Stimulated activated CD4-positive, alpha-beta T cell treated with anti-CD3 and anti-CD28 coated beads, TNF-alpha, amount 100 ng/mL, for 24 hours (primary cell): Measurements from ENCODE around the gene CAB39.
"Not testable (repeated sequence)": the region's sequence is repeated elsewhere in the genome, so short reads cannot be mapped to it uniquely, and the experiment has no call there.

Source experiments
- DNase-seq, 3 experiments: peaks; one replicate each; pipeline ENCODE4 v3.0.0-alpha.2; 2020; ENCODE audit warnings: low read depth in 3 of 3

CAB39 gene

DNA sequence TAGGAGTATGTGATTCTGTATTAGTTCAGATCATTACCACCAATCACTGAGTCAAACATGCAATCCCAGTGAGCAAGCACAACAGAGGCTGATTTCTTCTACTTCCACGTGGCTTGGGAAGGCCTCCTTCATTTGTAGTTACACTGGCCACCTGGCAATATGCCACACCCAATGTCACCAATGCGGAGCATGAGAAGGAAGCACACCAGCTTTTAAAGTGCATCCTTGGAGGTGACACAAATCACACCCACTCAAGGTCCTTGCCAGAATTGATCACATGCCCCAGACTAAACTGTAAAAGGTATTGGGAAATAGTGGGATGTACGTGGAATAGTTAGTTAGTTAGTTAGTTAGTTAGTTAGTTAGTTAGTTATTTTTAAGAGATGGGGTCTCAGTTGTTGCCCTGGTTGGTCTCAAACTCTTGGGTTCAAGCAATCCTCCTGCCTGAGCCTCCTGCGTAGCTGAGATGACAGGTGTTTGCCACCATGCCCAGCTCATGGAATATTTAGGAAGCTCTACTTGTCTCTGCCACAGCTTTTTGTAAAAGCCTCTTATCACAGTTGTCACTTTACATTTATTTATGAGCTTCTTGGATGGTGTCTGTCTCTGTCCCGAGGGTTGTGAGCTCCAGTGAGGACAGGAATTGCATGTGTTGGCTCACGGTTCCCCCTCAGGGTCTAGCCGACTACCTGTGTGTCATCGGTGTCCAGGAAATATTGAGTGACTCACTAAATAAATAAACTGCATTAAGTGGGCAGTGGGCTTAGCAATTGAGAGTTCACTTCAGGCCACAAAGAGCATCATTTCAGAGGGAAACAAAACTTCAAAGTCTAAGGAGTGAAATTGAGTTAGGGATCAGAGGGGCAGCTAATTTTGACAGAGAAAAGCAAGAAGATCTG, 28.1 kb upstream of the CAB39 start:
- no peak for DNase-seq

DNA sequence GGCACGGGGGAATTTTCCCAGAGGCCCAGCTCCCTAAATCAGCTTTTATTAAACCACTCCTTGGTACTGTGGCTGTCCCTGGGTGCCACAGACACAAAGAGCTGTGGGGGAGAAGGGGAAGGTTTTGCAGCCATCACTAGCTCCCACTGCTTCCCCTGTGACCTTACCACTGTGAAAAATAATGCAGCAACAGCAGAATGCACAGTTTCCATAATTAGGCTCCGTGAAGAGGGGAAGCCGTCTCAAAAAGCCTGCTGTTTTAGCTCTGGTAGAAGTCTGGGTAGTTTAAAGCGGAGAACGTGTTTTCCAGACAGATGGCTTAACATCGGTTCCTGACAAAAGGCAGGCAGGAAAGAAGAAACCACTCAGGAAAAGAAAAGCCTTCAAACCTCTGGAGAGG, 27.5 kb upstream of the CAB39 start:
- no peak for DNase-seq

DNA sequence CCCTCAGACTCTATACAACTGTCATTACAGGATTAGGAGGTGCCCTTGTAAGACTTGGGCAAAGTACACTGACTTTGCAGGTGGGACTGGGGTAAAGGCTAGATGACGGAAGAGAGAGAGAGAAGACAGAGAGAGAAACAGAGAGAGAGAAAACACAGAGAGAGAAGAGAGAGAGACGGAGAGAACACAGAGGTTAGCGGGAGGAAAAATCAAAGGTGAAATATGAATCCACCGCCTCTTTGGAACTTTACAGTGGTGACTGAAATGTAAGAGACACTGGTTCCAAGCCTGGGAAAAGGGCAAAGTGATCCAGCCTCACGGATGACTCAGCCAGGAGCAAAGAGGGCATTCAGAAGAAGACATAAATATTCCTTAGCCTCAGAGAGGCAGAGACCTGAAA, 25.1 kb upstream of the CAB39 start:
- no peak for DNase-seq

DNA sequence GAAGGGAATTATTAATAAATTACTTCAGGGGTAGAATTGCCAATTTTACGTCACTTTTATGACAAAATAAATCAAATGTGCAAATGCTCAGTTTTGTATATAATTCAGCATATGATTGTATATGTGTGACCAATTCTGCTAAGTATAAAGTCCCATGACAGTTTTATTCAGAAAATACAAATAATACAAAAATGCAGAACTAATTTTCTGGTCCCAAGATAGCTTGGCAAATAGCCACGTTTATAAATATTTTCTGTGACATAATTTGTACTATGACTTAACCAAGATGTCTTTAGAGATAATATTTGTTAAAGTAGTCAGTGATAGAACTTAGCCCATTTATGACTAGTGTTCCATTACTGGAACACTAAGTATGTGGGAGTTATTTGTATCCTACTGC, 24.2 kb upstream of the CAB39 start:
- DNase-seq: no peak

DNA sequence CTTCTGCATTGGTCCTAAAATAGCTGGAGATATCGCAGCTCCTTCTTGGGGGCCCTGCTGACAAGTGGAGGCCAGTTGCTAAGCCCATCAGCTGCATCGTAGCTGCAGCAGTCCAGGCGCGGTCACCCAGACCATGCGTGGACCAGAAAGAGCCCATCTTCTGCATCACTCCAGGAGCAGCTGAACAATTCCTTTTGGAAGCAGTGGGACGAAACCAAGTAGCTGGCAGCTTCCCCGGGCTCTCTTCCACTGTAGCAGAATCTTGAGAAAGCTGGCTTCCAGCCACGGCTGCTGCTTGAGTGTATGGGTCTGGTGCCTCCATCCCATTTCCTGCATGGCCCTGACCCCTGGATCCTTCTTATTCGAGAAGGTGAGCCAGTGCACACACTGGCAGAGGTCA, 22.2 kb upstream of the CAB39 start:
- DNase-seq: no peak

DNA sequence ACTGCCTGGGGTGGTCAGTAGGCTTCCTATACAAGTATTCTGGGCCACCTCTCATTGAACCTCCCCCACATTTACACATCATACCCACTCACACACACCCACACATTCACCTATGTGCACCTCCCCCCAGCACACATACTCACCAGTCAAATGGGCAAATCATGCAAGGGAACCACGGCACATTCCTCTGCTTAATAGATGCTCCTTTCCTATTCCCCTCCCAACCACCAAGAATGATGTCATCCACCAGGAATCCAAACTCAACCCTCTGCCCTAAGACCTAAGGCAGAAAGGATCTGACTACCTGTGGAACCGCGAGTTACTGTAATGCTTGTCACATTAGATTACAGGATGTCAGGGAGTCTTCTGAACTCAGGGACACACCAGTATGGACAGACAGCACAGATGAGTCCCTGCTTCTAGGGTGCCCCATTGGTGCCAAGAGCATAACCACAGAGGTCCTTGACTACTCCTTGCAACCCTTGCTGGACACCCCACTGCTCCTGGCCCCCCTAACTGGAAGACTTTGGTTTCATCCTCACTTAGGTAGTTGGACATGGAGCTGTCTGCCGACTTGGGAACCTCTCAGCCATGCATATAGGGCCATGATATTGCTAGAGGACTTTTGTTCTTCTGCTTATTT, 21.5 kb upstream of the CAB39 start:
- DNase-seq: no peak

DNA sequence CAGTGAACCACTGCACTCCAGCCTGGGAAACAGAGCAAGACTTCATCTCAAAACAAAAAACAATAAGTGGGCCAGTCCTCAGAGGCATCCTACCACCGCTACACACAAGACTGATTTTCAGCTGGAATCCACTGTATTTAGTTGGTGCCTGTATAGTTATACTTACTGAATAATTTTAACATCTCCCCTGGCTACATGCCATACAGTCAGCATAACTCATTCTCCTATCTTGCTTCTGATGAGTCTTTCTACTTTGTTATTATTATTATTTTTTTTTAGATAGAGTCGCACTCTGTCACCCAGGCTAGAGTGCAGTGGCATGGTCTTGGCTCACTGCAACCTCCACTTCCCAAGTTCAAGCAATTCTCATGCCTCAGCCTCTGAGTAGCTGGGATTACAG, 19.9 kb upstream of the CAB39 start:
- no peak for DNase-seq

DNA sequence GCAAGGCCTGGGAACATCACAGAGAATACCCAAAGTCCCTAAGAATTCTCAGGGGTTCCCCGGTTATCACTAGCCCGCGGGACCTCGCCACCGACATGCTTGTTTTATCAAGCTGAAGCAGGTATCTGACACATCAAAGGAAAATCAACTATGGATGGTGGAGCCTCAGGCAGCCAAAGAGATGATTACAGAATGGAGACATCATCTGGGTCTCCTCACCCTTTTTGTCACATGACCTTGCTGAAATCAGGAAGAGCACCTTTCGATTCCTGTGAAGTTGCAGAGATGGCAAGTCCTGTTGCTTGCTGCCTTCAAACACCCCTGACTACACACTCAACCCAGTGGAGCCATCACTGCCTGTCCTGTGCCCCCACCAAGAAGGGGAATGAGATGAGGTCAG, 19.2 kb upstream of the CAB39 start:
- no peak for DNase-seq

DNA sequence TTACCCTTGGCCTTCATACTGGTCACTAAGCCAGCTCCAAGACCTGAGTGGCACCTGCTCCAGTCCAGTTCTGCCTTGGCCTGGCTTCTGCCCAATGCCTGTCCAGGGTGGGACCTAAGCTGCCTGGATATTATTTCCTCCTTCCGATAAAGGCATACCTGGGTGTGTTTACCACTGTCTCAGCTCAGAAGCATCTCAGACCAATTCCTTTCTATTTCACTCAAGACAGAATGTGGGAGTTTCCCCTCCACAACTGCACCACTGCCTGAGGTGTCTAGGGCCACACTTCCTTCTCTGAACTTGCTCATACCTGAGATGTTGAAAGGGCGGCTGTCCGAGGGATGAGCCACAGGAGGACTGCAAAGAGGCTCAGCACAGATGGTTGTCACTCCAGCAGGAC, 18.4 kb upstream of the CAB39 start:
- no peak for DNase-seq

DNA sequence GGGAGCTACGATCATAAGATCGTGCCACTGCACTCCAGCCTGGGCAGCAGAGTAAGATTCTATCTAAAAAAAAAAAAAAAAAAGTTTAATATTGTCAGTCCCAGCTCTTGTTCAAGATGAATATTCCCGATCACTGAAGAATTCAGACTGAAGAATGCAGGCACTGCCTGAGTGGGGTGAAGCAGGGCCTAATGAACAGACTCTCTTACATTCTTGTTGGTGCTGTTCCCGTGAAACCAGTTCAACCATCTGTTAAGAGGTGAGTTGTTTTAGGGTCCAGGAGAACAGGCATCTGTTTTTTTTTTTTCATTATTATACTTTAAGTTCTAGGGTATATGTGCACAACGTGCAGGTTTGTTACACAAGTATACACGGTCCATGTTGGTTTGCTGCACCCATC, 17.1 kb upstream of the CAB39 start:
- DNase-seq: no peak

DNA sequence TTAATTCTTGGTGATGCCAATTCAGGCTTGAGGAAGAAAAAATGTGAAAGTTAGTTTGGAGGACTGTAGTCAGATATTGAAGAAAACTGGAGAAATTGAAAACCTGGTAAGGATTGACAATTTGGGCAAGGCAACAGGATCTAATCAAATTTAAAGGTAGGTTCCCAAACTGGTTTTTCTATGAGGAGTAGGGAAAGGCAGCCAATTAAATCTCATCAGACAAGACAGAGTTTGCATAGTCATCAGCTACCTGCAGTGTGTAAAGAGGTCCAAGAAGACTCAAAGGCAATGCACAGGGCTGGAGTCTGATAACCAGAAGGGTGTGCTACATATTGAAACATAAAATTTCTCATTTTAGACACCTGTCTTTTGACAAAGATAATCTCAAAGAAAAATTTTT, 16.0 kb upstream of the CAB39 start:
- DNase-seq: no peak

DNA sequence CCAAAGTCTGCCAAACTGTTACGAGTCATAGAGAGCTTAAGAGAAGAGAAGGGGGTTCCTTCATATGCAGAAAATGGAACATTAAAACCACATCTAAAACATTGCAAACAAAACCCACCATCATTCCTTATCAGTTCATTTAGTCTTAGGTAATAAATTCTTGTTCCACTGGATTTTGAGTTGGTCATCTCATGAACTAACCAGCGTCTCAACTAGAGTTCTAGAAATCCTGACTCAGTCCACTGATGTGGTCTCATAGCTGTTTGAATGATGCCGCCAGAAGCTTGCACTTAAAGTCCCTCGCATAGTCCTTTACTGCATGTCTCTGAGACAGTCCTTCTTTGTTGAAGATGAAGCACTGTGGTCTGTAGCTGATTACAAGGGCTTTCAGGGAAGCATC, 15.0 kb upstream of the CAB39 start:
- no peak for DNase-seq

DNA sequence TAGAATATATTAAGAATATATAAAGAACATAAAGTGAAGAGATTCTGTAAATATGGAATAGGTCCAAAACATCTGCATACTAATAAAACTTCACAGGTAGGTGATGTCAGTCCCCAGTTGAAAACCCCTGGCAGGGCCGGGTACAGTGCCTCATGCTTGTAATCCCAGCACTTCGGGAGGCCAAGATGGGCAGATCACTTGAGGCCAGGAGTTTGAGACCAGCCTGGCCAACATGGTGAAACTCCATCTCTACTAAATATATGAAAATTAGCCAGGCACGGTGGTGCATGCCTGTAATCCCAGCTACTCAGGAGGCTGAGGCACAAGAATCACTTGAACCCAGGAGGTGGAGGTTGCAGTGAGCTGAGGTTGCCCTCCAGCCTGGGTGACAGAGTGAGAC, 13.9 kb upstream of the CAB39 start:
- not testable (repeated sequence) for DNase-seq

DNA sequence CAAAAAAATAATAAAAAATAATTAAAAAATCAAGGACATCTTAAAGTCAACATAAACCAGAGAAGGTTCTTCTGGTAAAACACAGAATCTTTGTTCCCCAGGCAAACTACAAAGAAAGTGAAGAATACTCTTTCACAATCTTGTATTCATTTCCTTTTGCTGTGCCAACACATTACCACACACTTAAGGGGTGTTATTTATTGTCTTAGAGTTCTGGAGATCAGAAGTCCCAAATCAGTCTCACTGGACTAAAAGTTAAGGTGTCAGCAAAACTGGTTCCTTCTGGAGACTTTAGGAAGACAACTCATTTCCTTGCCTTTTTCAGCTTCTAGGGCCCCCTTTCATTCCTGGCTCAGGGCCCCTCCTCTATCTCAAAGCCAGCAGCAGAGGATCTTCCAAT, 12.2 kb upstream of the CAB39 start:
- no peak for DNase-seq

DNA sequence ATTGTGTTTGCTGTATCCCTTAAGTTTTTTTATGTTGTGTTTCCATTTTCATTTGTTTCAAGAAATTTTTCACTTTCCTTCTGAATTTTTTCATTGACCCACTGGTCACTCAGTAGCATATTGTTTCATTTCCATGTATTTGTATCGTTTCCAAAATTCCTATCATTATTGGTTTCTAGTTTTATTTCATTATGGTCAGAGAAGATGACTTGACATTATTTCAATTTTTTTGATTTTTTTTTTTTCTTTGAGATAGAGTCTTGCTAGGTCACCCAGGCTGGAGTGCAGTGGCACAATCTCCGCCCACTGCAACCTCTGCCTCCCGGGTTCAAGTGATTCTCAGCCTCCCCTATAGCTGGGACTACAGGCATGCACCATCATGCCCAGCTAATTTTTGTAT, 11.3 kb upstream of the CAB39 start:
- no peak for DNase-seq

DNA sequence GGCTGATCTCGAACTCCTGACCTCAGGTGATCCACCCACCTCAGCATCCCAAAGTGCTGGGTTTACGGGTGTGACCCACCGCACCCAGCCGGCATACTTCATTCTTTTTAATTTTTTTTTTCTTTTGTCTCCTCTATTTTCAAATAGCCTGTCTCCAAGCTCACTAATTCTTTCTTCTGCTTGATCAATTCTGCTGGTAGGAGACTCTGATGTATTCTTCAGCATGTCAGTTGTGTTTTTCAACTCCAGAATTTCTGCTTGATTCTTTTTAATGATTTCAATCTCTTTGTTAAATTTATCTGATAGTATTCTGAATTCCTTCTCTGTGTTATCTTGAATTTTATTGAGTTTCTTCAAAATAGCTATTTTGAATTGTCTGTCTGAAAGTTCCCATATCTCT, 10.2 kb upstream of the CAB39 start:
- DNase-seq: not testable (repeated sequence)

DNA sequence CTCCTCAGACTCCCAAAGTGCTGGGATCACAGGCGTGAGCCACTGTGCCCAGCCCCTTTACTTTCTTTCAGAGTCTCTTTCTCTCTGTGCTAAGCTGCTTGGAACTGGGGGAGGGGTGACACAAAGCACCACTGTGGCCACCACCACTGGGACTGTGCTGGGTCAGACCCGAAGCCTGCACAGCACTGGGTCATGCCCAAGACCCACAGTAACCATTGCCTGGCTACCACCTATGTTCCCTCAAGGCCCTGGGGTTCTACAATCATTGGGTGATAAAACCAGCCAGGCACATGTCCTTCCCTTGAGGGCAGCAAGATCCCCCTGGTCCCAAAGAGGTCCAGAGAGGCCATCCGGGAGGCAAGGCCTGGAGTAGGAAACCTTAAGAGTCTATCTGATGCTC, 9.1 kb upstream of the CAB39 start:
- no peak for DNase-seq

DNA sequence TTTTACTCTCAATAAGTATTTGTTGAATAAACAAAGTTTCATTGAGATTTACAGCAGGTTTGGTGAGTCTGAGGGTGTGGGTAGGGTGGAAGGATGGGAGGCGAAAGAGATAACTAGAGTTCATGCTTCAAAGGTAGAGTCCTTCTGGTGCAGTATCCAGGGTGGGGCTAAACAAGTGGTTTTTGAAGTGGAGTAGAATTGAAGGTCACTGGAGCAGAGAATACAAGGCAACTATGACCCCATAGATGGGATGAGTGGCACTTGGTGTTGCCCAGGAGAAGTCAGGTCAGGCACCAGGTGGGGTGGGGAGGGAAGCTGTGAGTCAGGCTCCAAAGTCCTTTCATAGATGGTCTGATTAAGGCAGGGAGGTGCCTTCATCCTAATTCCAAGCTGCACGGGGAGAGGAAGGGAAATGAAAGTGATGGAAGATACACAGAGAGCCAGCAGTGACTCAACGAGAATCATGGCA, 6.6 kb upstream of the CAB39 start:
- DNase-seq: no peak

DNA sequence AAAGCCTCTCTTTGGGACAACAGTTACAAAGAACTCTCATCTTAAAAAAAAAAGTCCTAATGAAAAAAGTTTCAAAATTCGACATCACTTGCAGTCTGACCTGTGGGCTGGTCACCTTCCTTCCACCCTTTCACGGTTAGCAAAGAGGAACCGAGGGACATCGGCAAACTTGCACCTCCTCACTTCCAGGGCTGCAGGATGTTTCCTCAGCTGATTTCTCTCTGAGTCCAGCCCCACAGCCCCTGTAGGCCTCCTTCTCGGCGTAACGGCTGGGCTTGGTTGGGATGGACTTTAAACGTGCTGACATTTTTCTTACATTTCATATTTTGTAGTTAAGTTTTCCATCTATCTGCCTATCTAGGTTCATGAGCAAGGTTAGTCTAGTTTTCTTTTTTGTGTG, 5.7 kb upstream of the CAB39 start:
- no peak for DNase-seq

DNA sequence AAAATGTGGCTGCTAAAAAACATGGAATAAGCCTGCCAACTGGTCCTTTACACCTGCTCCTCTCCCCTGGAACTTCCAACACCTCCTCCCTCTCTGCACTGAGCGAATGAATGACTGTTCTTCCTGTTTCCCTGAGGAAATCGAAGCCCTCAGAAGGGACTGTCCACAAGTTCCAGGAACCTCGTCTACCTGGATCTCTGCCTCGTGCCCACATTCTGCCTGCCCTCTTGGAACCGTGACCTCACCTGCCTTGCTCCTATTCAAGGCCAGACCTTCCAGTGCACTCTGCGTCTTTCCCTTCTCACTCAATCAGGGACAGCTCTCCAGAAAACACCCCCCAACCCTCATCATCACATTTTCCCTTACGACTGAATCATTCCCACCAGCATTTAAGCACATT, 4.4 kb upstream of the CAB39 start:
- DNase-seq: no peak

DNA sequence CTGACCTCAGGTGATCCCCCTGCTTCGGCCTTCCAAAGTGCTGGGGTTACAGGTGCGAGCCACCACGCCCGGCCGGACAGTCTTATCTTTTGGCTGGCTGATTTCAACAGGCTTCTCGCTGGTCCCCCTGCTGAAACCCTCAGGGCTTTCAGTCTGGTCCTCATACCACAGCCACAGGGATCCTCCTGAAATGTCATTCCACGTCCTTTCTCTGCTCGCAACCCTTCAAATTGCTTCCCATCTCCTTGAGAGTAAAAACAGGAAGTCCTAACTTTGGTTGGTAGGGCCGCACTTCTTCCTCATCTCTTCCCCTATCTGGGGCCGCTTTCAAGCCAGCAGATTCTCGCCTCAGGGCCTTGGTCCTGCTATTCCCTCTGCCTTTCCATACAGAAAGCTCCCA, 1.4 kb upstream of the CAB39 start:
- DNase-seq: no peak

DNA sequence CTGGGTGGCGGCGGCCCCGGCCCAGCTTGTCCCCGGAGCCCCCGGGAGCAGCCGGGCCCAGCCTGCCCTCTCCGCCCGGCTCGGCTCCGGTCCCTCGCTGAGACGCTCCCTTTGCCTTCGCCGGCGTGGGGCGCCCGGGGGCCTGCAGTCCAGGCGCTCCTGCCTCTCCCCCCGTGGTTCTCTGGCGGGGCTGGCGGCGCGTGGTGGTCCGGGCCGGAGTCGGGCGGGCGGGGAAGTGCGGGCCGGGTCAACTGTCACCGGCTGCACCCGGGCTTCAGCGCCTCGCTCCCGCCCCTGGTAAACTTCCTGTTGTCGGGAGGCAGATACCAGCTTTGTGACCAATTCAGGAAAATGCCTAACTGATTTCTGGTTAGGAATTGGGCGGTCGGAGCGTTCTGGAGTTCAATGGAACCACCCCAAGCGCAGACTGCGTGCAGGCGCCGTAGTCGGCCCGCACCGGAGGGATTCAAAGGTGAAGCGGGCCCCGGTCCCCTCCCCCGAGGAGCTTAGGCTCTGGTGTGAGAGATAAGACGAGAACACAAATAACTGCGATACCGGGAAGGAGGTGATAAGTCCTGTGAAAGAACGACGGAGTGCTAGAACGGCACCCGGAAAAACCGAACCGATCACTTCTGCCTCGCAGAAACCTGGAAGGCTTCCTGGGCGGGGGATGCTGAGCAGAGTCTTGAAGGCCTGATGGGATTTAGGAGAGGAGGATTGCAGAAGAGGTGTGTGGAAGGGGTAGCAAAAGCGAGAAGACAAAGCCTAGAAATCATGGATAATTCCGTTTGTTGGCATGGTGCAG, 891 bp downstream of the CAB39 start:
- peak in 2 of 3 experiments; percentile 11 to 44 for DNase-seq

DNA sequence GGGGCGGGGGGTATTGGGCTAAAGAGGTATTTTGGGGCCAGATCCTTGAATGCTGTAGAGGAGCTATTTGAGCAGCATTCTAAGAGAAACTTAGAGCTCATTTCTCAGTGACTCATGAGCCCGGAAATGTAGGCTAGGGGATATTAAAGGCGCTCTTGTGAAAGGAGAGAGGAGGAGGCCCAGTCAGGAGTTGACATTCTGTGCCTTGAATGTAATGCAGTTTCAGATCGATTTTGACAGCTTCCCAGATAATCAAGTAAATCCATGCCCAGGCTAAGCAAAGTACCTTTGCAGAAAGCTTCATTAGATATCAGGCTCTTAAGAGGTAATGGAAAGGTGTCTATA, 1.5 kb downstream of the CAB39 start:
- DNase-seq: peak in 2 of 3 experiments; percentile 16 to 29
